HG02678 (cell line): ENCODE data around the gene SNX1.
"Not testable (repeated sequence)": the region's sequence is repeated elsewhere in the genome, so short reads cannot be mapped to it uniquely, and the experiment has no call there.

ENCODE experiments used
- ATAC-seq: cut with Tn5 transposase; IDR thresholded peaks from one replicate; pipeline ENCODE4 v1.9.1; 2021; ENCODE audit warnings: mild to moderate bottlenecking, moderate library complexity; ENCODE audit not compliant: unreplicated experiment

SNX1 gene, protein sequence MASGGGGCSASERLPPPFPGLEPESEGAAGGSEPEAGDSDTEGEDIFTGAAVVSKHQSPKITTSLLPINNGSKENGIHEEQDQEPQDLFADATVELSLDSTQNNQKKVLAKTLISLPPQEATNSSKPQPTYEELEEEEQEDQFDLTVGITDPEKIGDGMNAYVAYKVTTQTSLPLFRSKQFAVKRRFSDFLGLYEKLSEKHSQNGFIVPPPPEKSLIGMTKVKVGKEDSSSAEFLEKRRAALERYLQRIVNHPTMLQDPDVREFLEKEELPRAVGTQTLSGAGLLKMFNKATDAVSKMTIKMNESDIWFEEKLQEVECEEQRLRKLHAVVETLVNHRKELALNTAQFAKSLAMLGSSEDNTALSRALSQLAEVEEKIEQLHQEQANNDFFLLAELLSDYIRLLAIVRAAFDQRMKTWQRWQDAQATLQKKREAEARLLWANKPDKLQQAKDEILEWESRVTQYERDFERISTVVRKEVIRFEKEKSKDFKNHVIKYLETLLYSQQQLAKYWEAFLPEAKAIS

DNA sequence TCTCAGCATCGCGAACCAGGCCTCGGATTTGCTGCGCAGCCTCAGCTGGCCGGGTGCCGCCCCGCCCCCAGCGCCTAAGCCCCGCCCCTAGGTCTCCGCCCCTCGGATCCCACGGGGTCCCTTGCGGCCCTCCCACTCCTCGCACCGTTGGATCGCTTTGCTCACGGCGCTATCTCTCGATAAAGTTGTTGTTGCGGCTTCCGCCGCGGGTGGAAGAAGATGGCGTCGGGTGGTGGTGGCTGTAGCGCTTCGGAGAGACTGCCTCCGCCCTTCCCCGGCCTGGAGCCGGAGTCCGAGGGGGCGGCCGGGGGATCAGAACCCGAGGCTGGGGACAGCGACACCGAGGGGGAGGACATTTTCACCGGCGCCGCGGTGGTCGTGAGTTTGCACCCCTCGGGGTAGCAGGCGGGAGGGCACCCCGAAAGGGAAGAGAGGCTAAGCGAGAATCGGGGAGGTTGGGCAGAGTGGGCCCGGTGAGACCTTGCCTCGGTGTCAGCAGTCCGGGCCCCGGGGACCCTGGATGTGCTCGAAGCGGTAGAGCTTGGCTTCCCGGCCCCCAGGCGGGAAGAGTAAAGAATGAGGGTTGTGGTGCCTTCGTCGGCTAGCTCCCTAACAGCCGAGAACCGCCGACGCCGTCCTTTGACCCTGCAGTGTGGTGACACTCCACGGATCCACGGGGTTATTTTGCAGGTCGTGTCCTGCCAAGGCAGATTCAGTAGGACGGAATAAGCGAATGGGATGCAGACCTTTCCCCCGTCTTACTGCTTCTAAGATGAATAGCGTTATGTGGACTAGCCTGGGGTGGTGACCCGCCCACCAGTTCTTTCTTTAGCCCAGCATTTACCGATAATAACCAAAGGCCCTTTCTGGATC is at the start of gene SNX1:
Gene SNX1 (plus strand): TSS at position 188 of the 873 bp plus-strand sequence. CDS start 32 bp downstream, at position 220.
- ATAC-seq, result peak; percentile 46

- ATAC-seq, result peak; percentile 71
Observed at GRCh38 chr15:64046421-64047153, 49.2 kb upstream of the SNX1 start, which contains the start of gene DAPK2. TSS of gene DAPK2 (minus strand) at chr15:64046485. CDS start at chr15:64040261, 6,224 bp downstream.

DNA sequence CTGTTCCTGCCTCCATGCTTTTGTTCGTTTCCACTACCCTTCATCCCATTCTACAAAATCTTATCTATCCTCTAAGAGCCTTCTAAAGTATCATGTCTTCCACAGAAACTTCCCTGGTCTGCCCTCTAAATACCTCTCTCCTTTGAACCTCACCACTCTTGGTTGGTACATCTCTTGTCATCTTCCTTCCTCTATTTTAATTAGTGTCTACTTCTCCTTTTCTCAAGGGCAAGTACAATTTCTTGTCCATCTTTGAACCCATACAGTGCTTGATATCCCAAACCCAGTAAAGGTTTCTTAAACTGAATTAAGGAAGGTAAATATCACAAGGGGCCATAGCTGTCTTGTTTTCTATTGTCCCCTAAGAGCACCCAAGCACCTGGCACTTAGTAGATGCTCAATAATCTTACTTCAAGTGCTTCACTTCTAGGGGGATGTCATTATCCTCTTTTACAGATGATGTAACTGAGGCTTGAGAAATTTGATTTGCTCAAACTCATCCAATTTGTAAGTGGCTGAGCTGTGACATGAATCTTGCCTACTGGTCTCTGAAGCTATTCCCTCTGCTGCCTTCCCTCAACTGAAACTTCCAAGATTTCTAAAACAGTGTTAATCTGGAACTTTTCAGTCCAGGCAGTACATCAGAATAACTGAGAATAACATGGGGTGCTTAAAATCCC is 46.9 kb upstream of the SNX1 start:
- ATAC-seq, result no peak

GRCh38 chr15:64050281-64051092 is 45.3 kb upstream of the SNX1 start:
- ATAC-seq, result no peak

DNA sequence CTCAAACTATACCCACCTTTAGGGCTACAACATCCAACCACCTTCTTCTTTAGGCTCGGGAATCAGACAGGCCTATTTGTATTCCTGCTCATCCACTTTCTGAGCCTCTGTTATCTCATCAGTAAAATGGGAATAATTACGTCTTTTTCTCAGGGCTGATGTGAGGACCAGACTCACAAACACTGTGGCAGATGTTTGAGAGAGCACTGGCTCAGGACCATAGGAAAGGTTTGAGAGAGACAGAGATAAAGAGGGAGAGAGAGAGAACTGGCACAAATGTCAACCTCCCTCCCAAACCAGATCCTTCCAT is 44.7 kb upstream of the SNX1 start:
- no peak for ATAC-seq

DNA sequence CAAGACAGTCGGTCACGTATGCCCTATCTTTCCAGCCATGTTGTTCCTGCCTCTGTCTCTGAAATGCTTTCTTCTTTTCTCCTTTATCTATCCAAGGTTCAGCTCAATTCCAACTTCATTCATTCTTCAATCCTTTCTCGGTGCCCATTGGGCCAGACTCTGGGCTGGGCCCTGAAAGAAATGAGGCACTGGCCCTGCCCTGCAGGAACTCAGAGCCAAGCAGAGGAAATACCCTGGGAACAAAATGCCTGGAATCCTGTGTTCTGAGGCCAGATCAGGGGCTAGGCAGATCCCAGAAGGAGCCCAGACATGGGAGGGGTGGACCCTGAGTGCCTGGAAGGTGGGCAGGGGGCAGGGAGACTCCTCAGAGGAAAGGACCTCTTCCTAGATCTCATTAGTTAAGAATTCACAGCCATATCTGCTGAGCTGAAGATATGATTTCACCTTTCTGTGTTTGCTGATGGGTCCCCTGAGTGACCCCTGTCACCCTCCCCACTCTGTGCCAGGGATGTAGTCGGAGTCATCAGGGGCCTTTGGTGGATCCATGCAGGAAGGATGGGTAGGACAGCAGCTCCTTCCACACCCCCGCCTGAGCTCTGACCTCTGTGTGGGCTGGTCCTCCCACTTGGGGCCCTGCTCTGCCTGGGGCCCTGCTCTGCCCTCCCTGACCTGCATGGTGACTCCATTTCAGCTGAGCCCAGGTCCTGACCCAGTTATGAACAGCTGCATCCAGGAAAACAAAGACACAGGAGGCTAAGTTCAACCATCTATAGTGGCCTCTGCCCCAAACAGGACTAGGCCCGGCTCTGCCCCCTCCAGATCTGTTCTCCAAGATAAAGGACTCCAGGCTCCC is 44.1 kb upstream of the SNX1 start:
- ATAC-seq, result no peak

DNA sequence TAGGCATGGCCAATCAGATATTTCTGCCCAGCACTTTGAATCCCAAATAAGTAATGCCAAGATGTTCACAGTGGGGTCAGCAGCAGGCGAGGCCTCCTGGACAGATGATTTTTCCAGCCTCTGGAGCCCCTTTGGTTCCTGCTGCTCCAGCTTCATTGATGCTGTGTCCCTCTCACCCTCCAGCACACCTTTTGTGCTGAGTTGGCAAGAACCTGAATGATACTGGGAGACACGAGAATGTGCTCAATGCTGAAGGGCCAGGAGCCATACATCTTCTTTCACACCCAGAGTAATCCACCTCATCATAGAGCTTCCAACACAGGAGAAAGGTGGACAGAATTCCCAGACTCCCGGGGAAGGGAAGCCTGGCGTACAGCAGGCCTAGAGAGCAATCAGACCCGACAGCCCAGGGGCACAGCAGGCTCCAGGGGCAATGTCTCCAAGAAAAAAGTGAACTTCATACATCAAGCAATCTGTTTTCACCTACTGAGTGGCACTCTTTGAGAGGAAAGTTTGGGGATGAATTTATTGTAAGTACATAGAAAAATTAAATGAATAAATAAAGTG is 42.8 kb upstream of the SNX1 start:
- no peak for ATAC-seq

GRCh38 chr15:64053674-64054073 is 42.1 kb upstream of the SNX1 start:
- ATAC-seq, result not testable (repeated sequence)

DNA sequence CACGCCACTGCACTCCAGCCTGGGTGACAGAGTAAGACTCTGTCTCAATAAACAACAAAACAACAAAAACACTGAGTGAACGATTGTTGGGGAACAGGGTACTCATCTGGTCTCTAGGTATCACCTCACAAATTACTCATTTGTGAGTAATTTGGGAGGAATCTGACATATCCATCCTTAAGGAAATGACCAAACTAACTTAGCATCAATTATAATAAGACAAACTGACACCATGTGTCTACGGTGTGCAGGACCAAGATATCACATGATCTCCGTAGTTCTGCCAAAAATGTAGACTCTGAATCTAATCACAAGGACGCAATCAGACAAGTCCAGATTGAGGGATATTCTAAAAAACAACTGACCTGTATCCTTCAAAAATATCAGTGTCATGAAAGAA is 37.5 kb upstream of the SNX1 start:
- ATAC-seq, result no peak

DNA sequence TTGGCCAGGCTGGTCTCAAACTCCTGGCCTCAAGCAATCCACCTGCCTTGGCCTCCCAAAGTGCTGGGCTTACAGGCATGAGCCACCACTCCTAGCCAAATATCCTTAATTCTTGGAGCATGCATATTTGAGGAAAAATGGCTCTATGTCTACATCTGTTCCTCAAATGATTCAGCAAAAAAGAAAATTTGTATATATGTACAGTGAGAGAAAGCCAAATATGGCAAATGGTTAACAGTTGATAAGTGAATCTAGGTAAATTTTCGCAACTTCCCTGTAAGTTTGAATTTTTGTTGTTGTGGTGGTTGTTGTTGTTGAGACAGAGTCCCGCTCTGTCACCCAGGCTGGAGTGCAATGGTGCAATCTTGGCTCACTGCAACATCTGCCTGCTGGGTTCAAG is 36.7 kb upstream of the SNX1 start:
- ATAC-seq, result not testable (repeated sequence)

GRCh38 chr15:64060716-64061115 is 35.1 kb upstream of the SNX1 start:
- no peak for ATAC-seq

- no peak for ATAC-seq
Observed at GRCh38 chr15:64066451-64066850, 29.3 kb upstream of the SNX1 start.

DNA sequence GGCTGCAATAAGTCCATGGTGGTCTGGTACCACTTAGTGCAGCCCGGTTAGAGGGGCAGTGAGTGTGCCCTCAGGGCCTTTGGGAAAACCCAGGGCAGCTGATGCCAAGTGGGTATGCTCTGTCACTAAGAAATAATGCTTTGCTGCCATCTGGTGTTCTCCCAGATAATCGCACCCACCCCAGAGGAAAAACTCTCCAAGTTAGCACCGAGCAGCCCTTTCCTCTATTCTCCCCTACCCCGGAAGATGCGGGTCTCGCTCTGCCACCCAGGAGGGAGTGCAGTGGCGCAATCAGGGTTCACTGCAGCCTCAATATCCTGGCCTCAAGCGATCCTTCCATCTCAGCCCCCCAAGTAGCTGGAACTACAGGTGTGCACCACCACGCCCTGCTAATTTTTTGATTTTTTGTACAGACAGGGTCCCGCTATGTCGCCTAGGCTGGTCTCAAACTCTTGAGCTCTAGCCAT is 28.2 kb upstream of the SNX1 start:
- ATAC-seq, result no peak

DNA sequence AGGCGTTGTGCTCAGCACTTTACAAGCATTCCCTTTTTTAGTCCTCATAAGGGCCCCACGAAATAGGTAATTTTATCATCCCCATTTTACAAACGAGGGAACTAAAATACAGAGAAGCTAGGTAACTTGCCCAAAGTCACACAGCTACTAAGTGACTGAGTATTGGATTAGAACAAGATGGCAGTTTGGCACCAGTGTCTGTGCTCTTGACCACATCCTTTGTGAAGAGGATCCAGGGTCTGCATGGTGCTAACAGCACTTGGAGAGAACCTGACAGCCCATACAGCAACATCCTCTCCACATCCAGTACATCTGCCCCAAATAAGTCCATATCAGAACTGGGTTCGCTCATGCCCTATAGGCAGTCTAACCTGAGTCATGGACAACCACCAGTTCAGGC is 27.6 kb upstream of the SNX1 start:
- ATAC-seq, result no peak

DNA sequence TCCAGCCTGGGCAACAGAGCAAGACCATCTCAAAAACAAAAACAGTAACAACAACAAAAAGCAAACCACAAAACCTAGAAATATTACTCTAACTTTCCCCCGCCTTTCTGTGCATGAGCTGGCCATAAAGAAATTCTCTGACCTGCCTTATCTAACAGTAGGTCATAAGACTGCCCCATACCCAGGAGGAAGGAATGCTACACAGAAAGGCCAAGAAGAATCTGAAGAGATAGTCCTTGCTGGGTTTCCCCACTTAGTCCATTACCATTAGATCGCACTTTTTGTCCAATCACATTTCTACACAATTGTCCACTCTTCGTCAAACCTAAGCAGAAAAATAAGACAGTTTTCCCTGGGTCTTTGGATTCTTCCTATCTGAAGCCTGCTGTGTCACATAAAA is 25.7 kb upstream of the SNX1 start:
- no peak for ATAC-seq

- no peak for ATAC-seq
Observed at GRCh38 chr15:64070965-64071851, 24.6 kb upstream of the SNX1 start.
